ENCODE data around the gene ST7. TPM values are rescaled to one million over a fixed set of nuclear protein-coding genes. Genes with fewer than 3 reads are reported as not detected.

ST7 gene
- total and polyA plus RNA-seq, 2 donors (not counting 3 experiments of a cell fraction or from before 2014, with no cell fraction given), result 18.6 to 24.9 TPM

GRCh38 chr7:117064688-117065087 is 111.4 kb downstream of the ST7 start:
- TF ChIP-seq MAX (IDR thresholded peaks at IDR 0.05; ENCODE audit: insufficient read depth, insufficient read length) (no peak), FOS (IDR thresholded peaks at IDR 0.05; ENCODE audit: borderline replicate concordance, insufficient read depth, low read length) (no peak), POLR2AphosphoS5 (IDR thresholded peaks at IDR 0.05; ENCODE audit: insufficient read depth, low read depth, low read length) (no peak), GATA2 (IDR thresholded peaks at IDR 0.05; ENCODE audit: insufficient read depth, insufficient read length, low read depth, low read length) (no peak), JUN (IDR thresholded peaks at IDR 0.05; ENCODE audit: borderline replicate concordance, insufficient read depth, insufficient read length, low read depth) (no peak), CTCF (IDR thresholded peaks at IDR 0.05; ENCODE audit: extremely low read depth in 1 of 2, insufficient read depth in 1 of 2, low read depth in 1 of 2, low read length in 2 of 2) (no peak), POLR2A (IDR thresholded peaks at IDR 0.05; ENCODE audit: low read depth, low read length) (no peak), MYC (IDR thresholded peaks at IDR 0.05; ENCODE audit: low read depth, low read length) (no peak)
- no TSS peak for BruUV-seq (replicated peaks)
- Histone ChIP-seq H3K9me3 (replicated peaks; ENCODE audit: control insufficient read depth, insufficient read depth, low read length) (no peaks in the 10 kb centered on the region), H3K36me3 (ENCODE audit: control insufficient read depth in 2 of 2, extremely low read depth in 1 of 2, insufficient read depth in 2 of 2, low read length in 2 of 2) (no peaks in the 10 kb centered on the region), H2AFZ (ENCODE audit: low read depth, low read length) (no peak overlapping the region), H3K4me2 (ENCODE audit: insufficient read depth, low read length) (no peak overlapping the region), H3K9ac (replicated peaks; ENCODE audit: extremely low read depth, insufficient read depth, low read length) (no peak overlapping the region), H3K27ac (ENCODE audit: insufficient read depth, low read depth, low read length) (no peak overlapping the region), H3K4me1 (ENCODE audit: control insufficient read depth, extremely low read depth, insufficient read depth, low read length) (peaks cover 9% of the 10 kb centered on the region), H3K79me2 (ENCODE audit: control insufficient read depth, insufficient read depth, low read length) (peaks cover 7% of the 10 kb centered on the region), H3K4me3 (replicated peaks in 1 of 3; ENCODE audit: insufficient read depth in 1 of 3, low read depth in 1 of 3, low read length in 3 of 3) (no peak overlapping the region), H4K20me1 (replicated peaks; ENCODE audit: control insufficient read depth, extremely low read depth, insufficient read depth, low read length) (no peaks in the 10 kb centered on the region), H3K27me3 (ENCODE audit: control insufficient read depth in 2 of 2, insufficient read depth in 2 of 2, low read length in 2 of 2) (no peaks in the 10 kb centered on the region), H3K9me1 (replicated peaks; ENCODE audit: control insufficient read depth, extremely low read depth, insufficient read depth, low read length) (no peaks in the 10 kb centered on the region)
- DNase-seq (ENCODE audit: low read depth, low spot score) (no peak), FAIRE-seq (no peak)
- intact Hi-C loops (cut with micrococcal nuclease), result no loop called here
- ChIA-PET POLR2A (no interaction called here), CTCF (interaction anchor here (1.5 kb wide), 1 partner anchor 54 kb away, joined by 3 read pairs; no protein-coding TSS in a partner anchor)
- dilution Hi-C loops (cut with MboI; ENCODE audit: extremely low pct_ligation_motif_present, low sequenced_read_pairs), result no loop called here

Data from endothelial cell of umbilical vein (primary cell).